SKM-1 (cell line): ENCODE results near the gene RHOC.

Experiments
- DNase-seq: peaks from one replicate; lab custom pipeline; 2025; ENCODE audit not compliant: unreplicated experiment; lab: John Stamatoyannopoulos, UW

RHOC gene

GRCh38 chr1:112718691-112719418 is 11.9 kb upstream of the RHOC start:
- DNase-seq = no peak

- DNase-seq = no peak
These were observed 10.4 kb upstream of the RHOC start for GRCh38 chr1:112717263-112717873.

GRCh38 chr1:112716133-112716720 is 9.3 kb upstream of the RHOC start:
- peak; percentile 54 for DNase-seq

GRCh38 chr1:112715264-112716053 is 8.5 kb upstream of the RHOC start, which contains the start of gene PPM1J:
Gene PPM1J, minus strand, starts transcription at chr1:112715332. Its CDS starts 31 bp downstream, at chr1:112715301.
- DNase-seq = peak; percentile 56

- no peak for DNase-seq
These were observed 7.7 kb upstream of the RHOC start for GRCh38 chr1:112714313-112715263.

GRCh38 chr1:112713466-112714312 is 6.8 kb upstream of the RHOC start:
- DNase-seq = peak; percentile 57

- DNase-seq = no peak
These were observed 5.8 kb upstream of the RHOC start for GRCh38 chr1:112712701-112713128.

GRCh38 chr1:112712191-112712590 is 5.3 kb upstream of the RHOC start:
- no peak for DNase-seq

GRCh38 chr1:112711670-112712069 is 4.7 kb upstream of the RHOC start:
- DNase-seq = no peak

- no peak for DNase-seq
These were observed 4.1 kb upstream of the RHOC start for GRCh38 chr1:112711041-112711440.

- no peak for DNase-seq
These were observed 3.7 kb upstream of the RHOC start for GRCh38 chr1:112710586-112710985.

- DNase-seq = no peak
These were observed 3.2 kb upstream of the RHOC start for GRCh38 chr1:112710159-112710558.

- no peak for DNase-seq
These were observed 1.6 kb upstream of the RHOC start for GRCh38 chr1:112708489-112708888.

- no peak for DNase-seq
These were observed 1.1 kb upstream of the RHOC start for GRCh38 chr1:112708002-112708448.

GRCh38 chr1:112707221-112708001 is 484 bp upstream of the RHOC start:
- peak; percentile 82 for DNase-seq

GRCh38 chr1:112704934-112705627 is 1.8 kb downstream of the RHOC start:
- peak; percentile 87 for DNase-seq

GRCh38 chr1:112704391-112704933 is 2.5 kb downstream of the RHOC start:
- DNase-seq = no peak

GRCh38 chr1:112703706-112704105 is 3.2 kb downstream of the RHOC start:
- no peak for DNase-seq
